NCI-H526 treated with DMSO at 0.1 percent for 48 hours (cell line): ENCODE measurements around the gene TYW5.
A peak's percentile ranks its signal among the peaks of the same experiment; 100 is the strongest.

Experiments used
- DNase-seq: peaks from one replicate; lab custom pipeline; 2025; lab: John Stamatoyannopoulos, UW

Gene TYW5, protein sequence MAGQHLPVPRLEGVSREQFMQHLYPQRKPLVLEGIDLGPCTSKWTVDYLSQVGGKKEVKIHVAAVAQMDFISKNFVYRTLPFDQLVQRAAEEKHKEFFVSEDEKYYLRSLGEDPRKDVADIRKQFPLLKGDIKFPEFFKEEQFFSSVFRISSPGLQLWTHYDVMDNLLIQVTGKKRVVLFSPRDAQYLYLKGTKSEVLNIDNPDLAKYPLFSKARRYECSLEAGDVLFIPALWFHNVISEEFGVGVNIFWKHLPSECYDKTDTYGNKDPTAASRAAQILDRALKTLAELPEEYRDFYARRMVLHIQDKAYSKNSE

DNA sequence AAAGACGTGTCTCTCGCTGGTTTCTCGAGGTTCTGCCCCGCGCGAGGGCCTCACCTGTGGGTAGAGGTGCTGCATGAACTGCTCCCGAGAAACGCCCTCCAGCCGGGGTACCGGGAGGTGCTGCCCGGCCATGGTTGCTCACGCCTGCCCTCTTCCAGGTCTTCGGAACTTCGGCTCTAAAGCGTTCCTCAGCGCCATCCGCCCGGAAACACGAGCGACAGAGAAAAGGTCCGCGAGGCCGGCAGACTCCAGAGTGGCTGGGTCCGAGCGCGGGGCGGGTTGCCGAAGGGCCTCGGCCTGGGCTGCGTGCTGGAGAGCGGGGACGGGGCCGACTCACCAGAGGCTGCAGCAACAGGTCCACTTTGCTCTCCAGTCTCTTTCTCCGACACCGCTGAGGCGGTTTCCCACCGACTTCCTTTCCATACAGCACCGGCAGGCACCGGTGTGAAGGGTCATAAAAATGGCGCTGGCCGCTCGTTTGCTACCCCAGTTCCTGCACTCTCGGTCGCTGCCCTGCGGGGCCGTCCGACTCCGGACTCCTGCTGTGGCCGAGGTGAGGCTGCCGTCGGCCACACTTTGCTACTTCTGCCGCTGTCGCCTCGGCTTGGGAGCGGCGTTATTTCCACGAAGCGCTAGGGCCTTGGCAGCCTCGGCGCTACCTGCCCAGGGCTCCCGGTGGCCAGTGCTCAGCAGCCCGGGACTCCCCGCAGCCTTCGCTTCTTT lies at the start of gene TYW5, which contains the start of gene MAIP1:
TSS of gene TYW5 (minus strand) at position 153 of the 723 bp plus-strand sequence. CDS start at position 132, 21 bp downstream.
TSS of gene MAIP1 (plus strand) at position 244 of the 723 bp plus-strand sequence. CDS start at position 461, 217 bp downstream.
- DNase-seq = peak; percentile 89

DNA sequence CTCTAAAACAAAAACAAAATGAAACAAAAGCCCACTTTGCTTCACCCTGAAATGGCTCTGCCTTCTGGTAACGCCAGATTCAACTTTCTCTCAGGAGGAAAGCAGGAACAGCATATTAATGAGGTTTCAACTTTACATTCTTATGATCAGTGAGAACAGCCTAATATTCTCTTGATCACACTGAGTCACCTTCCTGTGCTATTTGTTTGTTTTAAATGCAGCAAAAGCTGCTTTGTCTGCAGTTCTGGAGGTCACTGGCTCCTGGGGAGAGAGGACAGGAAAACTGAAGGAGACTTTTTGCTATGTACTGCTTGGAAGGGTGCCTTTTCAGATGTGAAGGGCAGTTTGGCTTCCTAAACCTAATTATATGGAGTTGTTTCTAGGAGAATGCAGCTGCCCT lies 48.2 kb upstream of the TYW5 start:
- no peak for DNase-seq

DNA sequence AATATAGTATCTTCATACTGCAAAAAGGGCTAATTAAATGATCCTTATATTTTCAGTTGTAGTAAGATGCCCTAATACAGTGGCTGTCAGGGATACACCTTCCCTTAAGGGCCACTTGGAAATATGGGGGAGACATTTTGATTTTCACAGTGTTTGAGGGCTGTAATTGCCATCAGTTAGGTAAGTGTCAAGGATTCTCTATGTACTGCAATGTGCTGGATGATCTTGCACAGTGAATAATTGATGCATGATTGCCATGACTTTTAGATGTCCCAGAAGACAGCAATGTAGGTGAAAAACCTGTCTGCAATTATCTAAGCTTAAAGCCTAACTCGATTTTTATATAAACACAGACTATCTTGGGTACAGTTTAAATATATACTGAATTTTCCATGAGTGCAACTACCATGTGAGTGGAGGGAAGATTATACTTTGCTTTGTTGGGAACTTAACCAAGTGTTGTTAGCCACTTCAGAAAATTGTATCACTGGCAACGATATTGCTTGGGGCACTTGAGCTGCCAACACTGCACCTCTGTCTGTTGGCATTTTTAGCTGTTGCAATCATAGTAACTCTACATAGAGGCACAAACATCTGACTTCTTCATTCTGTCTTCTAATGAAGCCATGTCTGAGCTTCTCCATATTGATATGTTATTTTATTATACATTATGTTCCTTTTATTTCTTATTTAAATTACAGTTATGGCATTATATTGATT lies 45.3 kb upstream of the TYW5 start:
- no peak for DNase-seq

DNA sequence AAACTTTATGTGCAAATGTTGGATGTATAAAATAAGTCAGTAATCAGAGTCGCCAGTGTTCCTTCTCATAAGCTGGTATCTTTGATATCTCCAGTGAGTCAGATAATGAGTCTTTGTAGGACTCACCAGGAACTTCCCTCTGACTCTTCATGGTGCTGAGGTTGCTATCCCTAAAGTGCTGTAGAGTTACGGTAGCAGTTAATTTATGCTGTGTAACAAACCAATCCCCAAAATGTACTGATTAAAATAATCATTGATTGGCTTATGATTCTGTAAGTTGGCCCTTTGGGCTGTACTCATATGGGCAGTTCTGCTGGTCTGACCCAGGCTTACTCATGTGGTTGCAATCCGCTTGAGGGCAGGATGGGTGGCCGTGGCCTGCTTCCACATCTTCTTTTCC lies 43.9 kb upstream of the TYW5 start:
- no peak for DNase-seq

DNA sequence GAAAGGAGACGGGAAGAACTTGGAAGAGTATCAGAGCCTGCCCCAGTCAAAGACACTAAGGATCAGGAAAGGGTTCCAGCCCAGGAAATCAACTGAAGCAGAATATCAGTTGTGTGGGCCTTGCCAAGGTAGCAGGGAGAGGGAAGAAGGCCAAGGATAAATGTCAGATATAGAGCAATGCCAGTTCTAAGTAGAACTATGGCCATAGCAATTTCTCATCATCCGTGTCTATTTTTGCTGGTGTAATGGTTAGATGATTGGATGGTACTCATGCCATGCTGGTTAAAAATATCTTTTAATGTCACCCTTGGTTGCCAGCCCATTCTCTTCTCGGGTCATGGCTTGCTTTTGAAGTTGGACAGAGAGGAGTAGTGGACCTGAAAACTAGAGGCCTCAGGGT lies 42.0 kb upstream of the TYW5 start:
- DNase-seq = no peak

DNA sequence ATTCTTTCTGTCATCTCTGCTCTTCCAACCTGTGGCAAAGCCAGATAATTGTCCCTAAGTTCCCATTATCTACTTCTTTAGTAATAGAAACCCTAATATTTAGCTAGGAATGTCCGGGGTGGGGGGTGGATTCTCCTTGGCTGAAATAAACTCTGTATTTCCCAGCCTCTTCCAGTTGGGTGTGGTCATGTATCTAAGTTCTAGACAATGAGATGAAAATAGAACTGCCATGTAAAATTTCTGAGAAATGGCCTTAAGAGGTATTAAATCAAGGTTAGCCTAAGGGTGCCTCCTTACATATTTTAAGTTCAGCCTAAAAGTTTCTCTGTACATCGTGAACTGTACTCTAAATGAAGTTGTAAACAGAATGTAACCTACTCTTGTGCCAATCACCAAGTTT lies 39.6 kb upstream of the TYW5 start:
- DNase-seq = no peak

DNA sequence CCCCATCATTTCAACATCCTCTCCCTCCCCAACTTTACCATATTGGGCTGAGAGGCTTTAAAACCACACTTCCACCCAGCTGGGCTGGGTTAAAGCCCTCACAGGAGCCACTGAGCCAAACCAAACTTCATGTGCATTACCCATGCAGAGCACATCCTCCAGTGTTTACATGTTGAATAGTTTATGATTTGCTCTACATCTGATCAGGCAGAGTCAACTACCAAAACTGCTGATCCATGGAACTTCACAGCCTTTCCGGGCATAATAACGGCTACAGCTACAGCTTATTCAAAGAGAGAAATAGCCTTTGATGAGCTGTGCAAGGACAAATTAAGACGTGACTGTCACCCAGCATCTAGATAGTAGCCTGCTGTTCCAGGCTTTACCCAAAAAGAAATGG lies 39.1 kb upstream of the TYW5 start:
- DNase-seq = no peak

DNA sequence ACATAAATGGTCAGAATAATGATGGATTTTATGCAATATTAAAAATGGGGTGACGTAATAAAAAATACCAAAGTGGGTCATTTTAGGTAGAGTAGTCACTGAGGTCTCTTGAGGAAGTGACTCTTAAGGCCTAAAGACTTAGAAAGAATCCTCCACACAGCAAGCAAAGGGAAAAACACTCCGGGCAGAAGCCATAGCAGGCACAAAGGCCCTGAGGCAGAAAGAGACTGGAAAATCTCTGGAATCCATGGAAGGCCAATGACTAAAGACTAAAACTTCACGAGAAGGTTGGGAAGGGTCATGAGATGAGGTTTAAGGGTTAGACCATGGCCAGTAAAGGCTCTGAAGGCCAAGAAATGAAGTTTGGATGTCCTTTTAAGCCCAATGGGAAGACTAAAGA lies 37.0 kb upstream of the TYW5 start:
- no peak for DNase-seq

DNA sequence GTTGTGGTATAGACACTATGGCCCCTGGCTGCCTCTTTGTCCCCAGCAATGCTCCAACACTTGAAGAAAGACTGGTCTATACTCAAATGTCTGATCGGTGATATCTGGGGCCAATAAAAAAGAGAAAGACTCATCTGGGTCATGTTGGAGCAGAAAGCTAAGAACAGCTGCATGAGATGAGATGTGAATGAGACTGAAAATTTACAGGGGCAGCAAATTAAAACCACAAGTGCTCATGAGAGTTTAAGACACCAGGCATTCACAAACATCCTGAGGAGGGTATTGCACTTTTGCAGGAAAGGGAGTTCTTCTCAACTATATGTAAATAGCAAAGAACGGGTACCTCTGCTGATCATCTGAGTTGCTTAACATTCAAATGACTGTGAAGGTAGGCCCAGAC lies 36.4 kb upstream of the TYW5 start:
- no peak for DNase-seq

DNA sequence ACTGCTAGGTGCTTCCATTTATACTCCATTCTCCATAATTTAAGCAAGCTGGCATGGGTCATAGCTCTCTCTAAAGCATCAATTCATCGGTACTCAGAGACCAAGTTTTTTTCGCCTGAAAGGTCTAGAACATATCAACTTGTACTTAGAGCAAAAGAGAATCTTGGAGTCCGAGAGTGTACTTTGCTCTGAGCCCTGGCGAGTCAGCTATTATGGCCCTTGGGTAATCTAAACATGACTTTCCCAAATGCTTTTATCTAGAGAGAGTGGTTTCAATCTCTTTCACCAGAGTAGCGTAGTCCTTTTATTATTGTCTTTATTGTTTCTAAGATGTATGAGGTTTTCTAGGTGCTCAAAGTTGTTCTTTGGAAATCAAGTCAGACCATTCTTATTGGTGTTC lies 34.5 kb upstream of the TYW5 start:
- DNase-seq = no peak

DNA sequence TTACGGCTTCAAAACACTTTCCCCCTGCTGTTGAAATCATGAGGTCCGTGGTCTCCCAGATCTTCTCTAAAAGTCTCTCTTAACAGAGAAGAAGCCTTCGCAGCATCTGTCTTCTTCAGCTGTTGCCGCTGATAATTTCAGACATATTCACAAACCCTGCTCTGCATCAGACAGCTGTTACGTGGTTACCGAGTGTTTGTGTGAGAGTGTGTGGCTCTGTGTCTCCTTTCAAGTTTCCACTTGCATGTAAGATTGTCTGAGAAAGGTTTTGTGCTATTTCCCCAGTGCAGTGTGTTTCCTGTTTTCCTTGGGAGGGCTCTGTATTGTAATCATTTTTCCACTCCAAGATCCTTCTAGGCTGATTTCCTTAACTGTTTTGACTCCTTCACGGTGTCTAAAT lies 32.9 kb upstream of the TYW5 start:
- DNase-seq = peak; percentile 33

DNA sequence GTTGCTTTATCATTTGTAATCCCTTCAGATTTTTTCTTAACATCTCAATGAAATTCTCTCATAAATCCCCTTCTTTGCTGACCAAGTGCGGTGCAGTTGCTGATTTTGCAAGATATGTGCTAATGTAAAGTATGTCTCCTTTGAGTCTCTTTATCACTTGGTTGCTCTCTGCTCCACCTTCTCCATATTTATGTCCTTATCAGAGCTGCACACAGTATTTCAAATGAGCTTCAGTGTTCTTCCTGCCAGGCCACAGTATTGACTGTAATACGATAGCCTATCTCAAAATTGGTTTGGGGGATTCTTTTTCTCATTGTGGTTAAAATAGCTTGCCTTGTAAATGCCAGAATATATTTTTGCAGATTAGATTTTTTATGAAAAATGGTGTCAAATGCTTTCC lies 32.3 kb upstream of the TYW5 start:
- DNase-seq = peak; percentile 79

DNA sequence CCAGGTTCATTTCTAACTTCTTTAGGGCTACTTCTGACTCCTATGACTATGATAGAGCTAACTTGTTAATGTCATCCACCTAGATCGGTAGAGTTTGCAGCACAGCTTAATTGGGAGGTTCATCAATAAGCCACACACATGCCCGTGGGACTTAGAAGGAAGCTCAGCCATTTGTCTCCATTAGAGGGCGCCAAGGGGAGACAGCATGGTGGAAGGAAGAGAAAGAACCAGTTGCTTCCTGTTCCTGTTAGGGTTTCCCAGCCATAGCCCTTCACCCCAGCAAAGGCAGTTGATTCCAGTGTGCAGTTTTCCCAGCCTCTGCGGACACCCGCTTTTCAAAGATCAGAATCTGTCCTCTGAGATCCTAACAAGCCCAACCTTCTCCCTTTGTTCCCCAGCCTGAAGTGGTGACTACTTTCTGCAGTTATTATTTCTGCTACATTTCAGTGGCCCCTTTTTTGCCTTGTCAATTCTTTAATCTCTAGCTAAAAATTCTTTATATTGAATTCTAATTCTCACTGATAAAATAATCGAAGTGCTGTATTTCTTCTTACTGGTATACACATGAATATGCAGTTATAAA lies 30.4 kb upstream of the TYW5 start:
- peak; percentile 51 for DNase-seq

DNA sequence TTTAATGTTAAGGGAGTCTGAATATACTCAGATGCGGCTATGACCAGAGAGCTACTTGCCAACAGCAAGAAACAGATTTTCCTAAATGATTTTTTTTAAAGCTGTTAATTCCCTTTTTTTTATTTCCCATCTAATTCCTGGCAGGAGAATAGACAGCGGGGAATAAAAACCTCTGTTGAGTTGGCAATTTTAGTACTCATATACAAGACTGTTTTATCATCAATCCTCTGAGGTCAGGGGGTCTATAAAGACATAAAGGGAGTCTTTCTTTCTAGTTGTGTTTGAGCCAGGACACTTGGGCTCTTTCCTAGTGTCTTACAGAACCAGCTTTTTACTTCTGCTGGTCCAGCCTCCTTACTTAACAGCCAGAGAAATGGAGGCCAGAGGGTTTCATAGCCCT lies 29.5 kb upstream of the TYW5 start:
- DNase-seq = no peak

DNA sequence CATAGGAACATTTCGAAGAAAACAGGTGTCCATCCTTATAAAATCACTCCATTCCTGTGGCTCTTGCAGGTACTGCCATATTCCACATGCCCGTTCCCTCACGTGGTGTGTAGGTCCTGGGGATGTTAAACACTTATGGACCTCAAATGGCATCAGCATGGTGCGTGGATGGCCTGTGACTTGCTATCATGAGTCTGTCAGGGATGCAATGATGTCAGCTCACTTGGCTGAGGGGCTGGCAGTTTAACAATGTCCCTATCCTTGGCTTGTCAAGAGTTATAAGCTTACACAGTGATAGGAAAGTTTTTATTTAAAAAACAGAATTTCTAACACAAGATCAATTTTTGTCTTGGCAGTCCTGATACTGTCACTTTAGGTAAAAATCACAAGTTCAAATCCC lies 28.9 kb upstream of the TYW5 start:
- no peak for DNase-seq

DNA sequence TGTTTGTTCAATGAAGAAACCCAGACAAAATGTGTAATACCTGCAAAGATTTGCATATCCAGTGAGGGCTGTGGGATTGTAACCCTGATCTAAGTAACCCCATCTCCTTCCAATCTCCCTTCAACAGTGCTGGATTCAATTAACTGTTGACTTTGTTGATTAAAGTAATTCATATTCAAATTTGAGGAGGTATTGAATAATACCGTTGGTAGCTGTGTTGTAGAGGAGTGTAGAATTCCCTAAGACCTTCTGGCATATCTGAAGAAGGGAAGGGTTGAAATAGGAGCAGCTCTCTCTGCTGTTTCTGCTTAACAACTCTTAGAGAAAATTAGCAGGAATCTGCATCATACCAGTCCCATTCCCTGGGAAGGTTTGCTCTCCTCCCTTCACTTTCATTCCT lies 28.2 kb upstream of the TYW5 start:
- peak; percentile 85 for DNase-seq

DNA sequence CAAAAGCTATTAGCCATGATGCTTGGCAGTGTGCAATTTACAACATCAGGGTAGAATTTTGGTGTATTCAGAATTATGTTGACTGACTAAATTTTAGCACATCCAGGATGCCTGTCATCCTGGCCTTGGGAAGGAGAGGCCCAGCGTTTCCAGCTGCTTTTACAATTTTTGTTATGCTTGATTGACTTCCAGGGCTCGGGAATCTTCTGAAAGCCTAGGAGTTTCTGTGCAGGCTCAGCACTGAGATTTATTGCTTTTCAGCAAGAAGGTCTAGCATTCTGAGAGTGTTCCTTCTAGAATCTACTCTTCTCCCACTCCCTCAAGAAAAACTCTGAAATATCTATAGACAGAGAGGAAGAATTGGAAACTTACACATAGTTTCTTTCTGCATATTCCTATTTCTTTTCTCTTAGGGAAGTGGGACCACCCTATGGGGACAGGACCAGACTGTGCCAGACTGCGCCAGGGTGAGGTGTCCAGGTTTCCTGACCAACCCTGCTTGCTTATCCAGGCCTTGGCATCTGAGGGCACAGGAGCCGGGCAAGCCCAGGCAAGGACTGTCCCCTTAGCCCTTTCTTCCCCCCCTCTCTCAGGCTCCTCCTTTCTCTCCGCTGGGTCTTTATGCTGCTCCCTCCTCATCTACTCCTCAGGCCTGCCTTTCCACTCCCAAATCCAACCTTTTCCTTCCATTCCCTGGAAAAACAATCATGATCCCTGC lies 27.0 kb upstream of the TYW5 start:
- DNase-seq = no peak

DNA sequence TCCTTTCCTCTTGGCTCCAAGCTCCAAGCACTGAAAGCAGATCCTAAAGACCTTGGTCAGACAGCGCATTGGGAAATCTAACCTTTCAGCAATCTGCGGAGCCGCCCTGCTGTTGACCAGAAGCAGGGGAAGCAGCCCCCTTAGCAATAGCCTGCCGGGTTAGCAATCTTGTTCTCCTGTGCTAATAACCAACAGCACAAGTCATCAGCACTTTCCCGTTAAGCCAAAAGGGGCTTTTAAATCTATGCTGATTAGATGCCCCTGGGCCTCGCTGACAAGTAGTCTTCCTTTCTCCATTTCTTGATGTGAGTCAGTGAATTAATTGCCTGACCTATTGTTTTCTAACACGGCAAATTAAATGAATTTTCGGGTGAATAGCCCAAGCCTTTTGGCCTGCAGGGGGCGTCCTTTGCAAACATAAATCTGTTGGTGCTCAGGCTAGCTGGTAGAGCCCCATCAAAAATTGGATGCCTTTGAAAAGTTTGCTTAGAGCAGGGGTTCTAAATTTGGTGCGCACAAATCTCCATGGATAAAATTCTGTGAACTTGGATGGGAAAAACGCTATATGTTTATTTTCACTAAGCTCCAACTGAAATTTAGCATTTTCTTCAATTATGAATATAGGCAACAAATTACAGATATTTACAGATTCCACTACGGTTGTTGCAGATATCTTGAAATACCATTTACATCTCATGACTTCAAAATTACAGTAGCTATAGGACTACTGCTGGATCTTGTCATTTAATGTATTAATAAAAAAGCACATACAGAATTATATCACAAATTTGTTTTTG lies 24.7 kb upstream of the TYW5 start:
- DNase-seq = peak; percentile 50

DNA sequence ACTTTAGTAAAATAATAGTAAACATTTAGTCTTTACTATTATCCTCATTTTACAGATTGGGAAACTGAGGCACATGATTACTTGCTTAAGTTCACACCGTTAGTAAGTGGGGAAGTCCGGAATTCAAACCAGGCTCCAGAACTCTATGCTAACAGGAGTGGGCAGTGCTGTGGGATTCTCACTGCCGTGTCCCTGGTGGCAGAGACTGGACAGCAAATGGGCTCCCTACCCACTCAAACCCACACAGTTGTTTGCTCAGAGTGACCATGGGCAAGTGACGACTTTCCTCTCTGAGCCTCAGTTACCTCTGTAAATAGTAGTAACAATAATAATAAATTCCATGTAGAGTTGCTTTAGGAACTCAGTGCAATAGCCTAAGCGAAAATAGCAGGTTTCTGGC lies 24.1 kb upstream of the TYW5 start:
- DNase-seq = no peak

DNA sequence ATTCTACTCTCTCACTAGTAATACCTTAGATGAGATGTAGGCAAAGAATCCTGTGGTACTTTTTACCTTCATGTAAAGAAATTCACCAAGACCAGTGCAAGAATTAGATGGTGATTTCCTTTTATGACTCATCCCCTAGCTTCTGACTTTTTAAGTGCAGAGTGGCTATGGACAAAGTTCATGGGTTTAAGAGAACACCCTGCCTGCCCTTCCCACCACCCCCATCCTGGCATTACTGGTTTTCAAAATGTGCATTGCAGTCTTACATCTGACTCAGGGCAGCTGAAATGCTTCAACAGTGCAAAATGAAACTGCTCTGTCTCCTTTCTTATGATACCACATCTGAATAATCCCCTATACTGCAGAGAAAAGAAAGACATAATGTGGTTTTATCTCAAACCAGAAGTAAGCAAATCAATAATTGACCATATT lies 22.7 kb upstream of the TYW5 start:
- DNase-seq = no peak

DNA sequence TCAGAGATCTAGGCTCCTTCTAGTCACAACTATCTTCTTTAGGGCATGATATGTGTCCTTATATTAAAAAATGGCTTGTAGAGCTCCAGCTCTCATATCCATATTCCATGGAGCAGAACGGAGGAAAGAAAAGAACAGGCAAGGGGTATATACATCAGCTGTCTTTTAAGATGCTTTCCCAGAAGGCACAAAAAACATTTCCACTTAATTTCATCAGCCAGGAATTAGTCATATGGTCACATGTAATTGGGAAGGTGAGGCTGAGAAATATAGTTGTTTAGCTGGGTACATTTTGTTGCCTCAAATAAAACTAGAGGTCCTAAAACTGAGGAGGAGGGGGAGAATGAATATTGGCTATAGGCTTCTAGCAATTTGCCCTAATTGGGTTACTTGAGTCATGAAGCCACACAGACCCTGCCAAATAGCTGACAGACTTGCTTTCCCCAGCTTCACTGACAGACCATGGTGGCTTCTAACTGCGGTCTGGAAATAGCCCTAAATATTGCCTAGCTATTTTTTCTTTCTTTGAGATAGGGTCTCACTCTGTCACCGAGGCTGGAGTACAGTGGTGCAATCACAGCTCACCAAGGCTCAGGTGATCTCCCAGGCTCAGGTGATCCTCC lies 20.1 kb upstream of the TYW5 start:
- DNase-seq = no peak
